ENCODE data around the gene ALDH2.
"Not testable (repeated sequence)": the region's sequence is repeated elsewhere in the genome, so short reads cannot be mapped to it uniquely, and the experiment has no call there.

ALDH2 gene

GRCh38 chr12:111818340-111818739 lies 51.6 kb downstream of the ALDH2 start:
- H3K79me2 ChIP-seq (ENCODE audit: insufficient read depth, low read length), result no peaks in the 10 kb centered on the region
- H3K9ac ChIP-seq (ENCODE audit: low read depth, low read length, poor library complexity, severe bottlenecking), result no peak overlapping the region
- no peaks in the 10 kb centered on the region for H3F3A ChIP-seq (ENCODE audit: low read depth)
- H2AFZ ChIP-seq (ENCODE audit: low read length), result no peak overlapping the region
- no peaks in the 10 kb centered on the region for H3K9me3 ChIP-seq (ENCODE audit: insufficient read depth, low read depth, low read length)
- no peaks in the 10 kb centered on the region for H3K4me1 ChIP-seq (ENCODE audit: insufficient read depth, low read length, poor library complexity, severe bottlenecking)
- TF ChIP-seq EZH2phosphoT487 (IDR thresholded peaks at IDR 0.05; ENCODE audit: borderline replicate concordance), result no peak
- no peak for TF ChIP-seq CTCF (conservative IDR thresholded peaks at IDR 0.05; ENCODE audit: low read length)
- H3K4me3 ChIP-seq (ENCODE audit: low read length, poor library complexity, severe bottlenecking), result no peak overlapping the region
- no peak overlapping the region for H3K4me2 ChIP-seq (ENCODE audit: low read depth, low read length, poor library complexity, severe bottlenecking)
- H4K20me1 ChIP-seq (ENCODE audit: insufficient read depth, low read length, poor library complexity, severe bottlenecking), result no peaks in the 10 kb centered on the region
- no peaks in the 10 kb centered on the region for H3K9me2 ChIP-seq (replicated peaks; ENCODE audit: low read depth, low read length)
- H3K36me3 ChIP-seq (ENCODE audit: insufficient read depth, low read length), result no peaks in the 10 kb centered on the region
- H3K27me3 ChIP-seq (ENCODE audit: insufficient read depth, low read length, poor library complexity, severe bottlenecking), result no peaks in the 10 kb centered on the region

GRCh38 chr12:111819191-111820158 lies 52.7 kb downstream of the ALDH2 start:
- Histone ChIP-seq H3K79me2 (ENCODE audit: insufficient read depth, low read length) (no peaks in the 10 kb centered on the region), H3K4me2 (ENCODE audit: low read depth, low read length, poor library complexity, severe bottlenecking) (no peak overlapping the region), H3K9me2 (replicated peaks; ENCODE audit: low read depth, low read length) (no peaks in the 10 kb centered on the region), H3K9ac (ENCODE audit: low read depth, low read length, poor library complexity, severe bottlenecking) (no peak overlapping the region), H3F3A (ENCODE audit: low read depth) (no peaks in the 10 kb centered on the region), H2AFZ (ENCODE audit: low read length) (no peak overlapping the region), H3K27me3 (ENCODE audit: insufficient read depth, low read length, poor library complexity, severe bottlenecking) (no peaks in the 10 kb centered on the region), H3K4me3 (ENCODE audit: low read length, poor library complexity, severe bottlenecking) (no peak overlapping the region), H4K20me1 (ENCODE audit: insufficient read depth, low read length, poor library complexity, severe bottlenecking) (no peaks in the 10 kb centered on the region), H3K9me3 (ENCODE audit: insufficient read depth, low read depth, low read length) (no peaks in the 10 kb centered on the region), H3K4me1 (ENCODE audit: insufficient read depth, low read length, poor library complexity, severe bottlenecking) (no peaks in the 10 kb centered on the region), H3K36me3 (ENCODE audit: insufficient read depth, low read length) (no peaks in the 10 kb centered on the region)
- TF ChIP-seq CTCF (conservative IDR thresholded peaks at IDR 0.05; ENCODE audit: low read length) (no peak), EZH2phosphoT487 (IDR thresholded peaks at IDR 0.05; ENCODE audit: borderline replicate concordance) (no peak)

GRCh38 chr12:111820828-111821227 lies 54.1 kb downstream of the ALDH2 start:
- not testable (repeated sequence) for H3K4me3 ChIP-seq (ENCODE audit: low read length, poor library complexity, severe bottlenecking); H2AFZ ChIP-seq (ENCODE audit: low read length); H4K20me1 ChIP-seq (ENCODE audit: insufficient read depth, low read length, poor library complexity, severe bottlenecking); H3K27me3 ChIP-seq (ENCODE audit: insufficient read depth, low read length, poor library complexity, severe bottlenecking); H3K4me1 ChIP-seq (ENCODE audit: insufficient read depth, low read length, poor library complexity, severe bottlenecking); H3K9me3 ChIP-seq (ENCODE audit: insufficient read depth, low read depth, low read length); H3K36me3 ChIP-seq (ENCODE audit: insufficient read depth, low read length); H3K4me2 ChIP-seq (ENCODE audit: low read depth, low read length, poor library complexity, severe bottlenecking); H3K79me2 ChIP-seq (ENCODE audit: insufficient read depth, low read length); H3K9me2 ChIP-seq (replicated peaks; ENCODE audit: low read depth, low read length); H3K9ac ChIP-seq (ENCODE audit: low read depth, low read length, poor library complexity, severe bottlenecking); H3F3A ChIP-seq (ENCODE audit: low read depth)

GRCh38 chr12:111822886-111823285 lies 56.2 kb downstream of the ALDH2 start:
- Histone ChIP-seq H3K36me3 (ENCODE audit: insufficient read depth, low read length) (no peaks in the 10 kb centered on the region), H3K9me2 (replicated peaks; ENCODE audit: low read depth, low read length) (no peaks in the 10 kb centered on the region), H3K4me1 (ENCODE audit: insufficient read depth, low read length, poor library complexity, severe bottlenecking) (no peaks in the 10 kb centered on the region), H3K4me3 (ENCODE audit: low read length, poor library complexity, severe bottlenecking) (no peak overlapping the region), H3K9ac (ENCODE audit: low read depth, low read length, poor library complexity, severe bottlenecking) (no peak overlapping the region), H4K20me1 (ENCODE audit: insufficient read depth, low read length, poor library complexity, severe bottlenecking) (no peaks in the 10 kb centered on the region), H3F3A (ENCODE audit: low read depth) (no peaks in the 10 kb centered on the region), H3K79me2 (ENCODE audit: insufficient read depth, low read length) (no peaks in the 10 kb centered on the region), H2AFZ (ENCODE audit: low read length) (no peak overlapping the region), H3K9me3 (ENCODE audit: insufficient read depth, low read depth, low read length) (no peaks in the 10 kb centered on the region), H3K27me3 (ENCODE audit: insufficient read depth, low read length, poor library complexity, severe bottlenecking) (no peaks in the 10 kb centered on the region), H3K4me2 (ENCODE audit: low read depth, low read length, poor library complexity, severe bottlenecking) (no peak overlapping the region)
- no peak for TF ChIP-seq EZH2phosphoT487 (IDR thresholded peaks at IDR 0.05; ENCODE audit: borderline replicate concordance)

All from Loucy (cell line).